Keratinocyte (primary cell): ENCODE measurements around the gene PTPRD.

Source experiments
- CTCF ChIP-seq, 3 experiments: IDR thresholded peaks in 1 of 3; conservative IDR thresholded peaks in 1 of 3; optimal IDR thresholded peaks in 1 of 3; 2 replicates in 2 of 3; 3 replicates in 1 of 3; pipeline versions ENCODE3 to v1.5.1; 2011; ENCODE audit warnings: low read length in 3 of 3, mild to moderate bottlenecking in 3 of 3, moderate library complexity in 2 of 3, control low read depth in 1 of 3, inconsistent platforms in 1 of 3; ENCODE audit not compliant: insufficient read depth in 2 of 3; ENCODE audit errors: extremely low read depth in 1 of 3
- EZH2 ChIP-seq: IDR thresholded peaks from one replicate; pipeline ENCODE4 v1.6.1; 2012; ENCODE audit warnings: inconsistent platforms, mild to moderate bottlenecking, low read length, moderate library complexity

DNA sequence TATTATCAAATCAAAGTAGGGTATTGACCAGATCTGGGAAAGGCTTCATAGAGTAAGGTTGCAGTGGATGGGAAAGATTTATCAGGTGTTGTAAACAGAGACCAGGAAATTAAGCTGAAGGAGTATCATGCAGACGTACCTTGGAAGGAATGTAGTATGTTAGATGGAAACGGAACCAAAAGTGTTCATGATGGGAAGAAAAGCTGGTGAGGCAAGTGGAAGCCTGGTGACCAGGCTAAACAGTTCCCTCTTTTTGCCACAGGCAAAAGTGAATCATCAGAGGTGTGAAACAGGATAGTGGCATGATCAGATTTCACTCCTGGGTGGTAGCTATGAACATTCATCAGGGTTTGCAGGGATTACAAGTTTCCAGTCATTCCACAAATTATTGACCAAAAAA is 2033.1 kb downstream of the PTPRD start:
- no peak for TF ChIP-seq EZH2
- TF ChIP-seq CTCF (optimal IDR thresholded peaks at IDR 0.05 in 1 of 3, IDR thresholded peaks at IDR 0.05 in 1 of 3, conservative IDR thresholded peaks at IDR 0.05 in 1 of 3; ENCODE audit: extremely low read depth in 1 of 3, insufficient read depth in 2 of 3, low read length in 3 of 3) = no peak
